Loucy (cell line): ENCODE measurements around the gene CST9.

Source experiments
- EZH2phosphoT487 ChIP-seq: fragments of 200-600 bp; IDR thresholded peaks from 2 replicates; pipeline ENCODE4 v1.6.1; 2018; ENCODE audit warnings: antibody characterized with exemption, mild to moderate bottlenecking, moderate library complexity, borderline replicate concordance
- TF ChIP-seq, protein P1 (sequence below): fragments of 200-600 bp; sonication (generic); conservative IDR thresholded peaks from 2 replicates; pipeline ENCODE4 v1.5.1; 2014; ENCODE audit warnings: mild to moderate bottlenecking, antibody characterized with exemption, low read length

DNA sequence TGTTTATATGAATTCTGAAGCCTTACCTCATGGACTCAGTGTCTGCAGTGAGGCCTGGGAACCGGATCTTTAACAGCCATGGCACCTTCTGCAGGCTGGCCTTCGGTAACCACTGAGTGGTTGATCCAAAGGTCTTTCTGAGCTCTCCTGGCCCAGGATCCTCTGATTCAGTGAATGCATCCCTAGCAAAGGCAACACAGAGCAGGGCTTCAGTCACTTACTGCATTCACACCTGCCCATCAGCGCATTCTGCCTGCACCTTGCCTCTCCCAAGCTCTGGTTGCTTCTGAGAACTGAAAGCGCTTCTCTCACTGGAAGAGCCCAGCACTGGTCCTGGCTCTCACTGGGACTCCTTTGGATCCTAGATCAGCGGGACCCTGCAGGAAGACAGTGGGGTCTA, 8.4 kb upstream of the CST9 start:
- TF ChIP-seq, protein P1, sequence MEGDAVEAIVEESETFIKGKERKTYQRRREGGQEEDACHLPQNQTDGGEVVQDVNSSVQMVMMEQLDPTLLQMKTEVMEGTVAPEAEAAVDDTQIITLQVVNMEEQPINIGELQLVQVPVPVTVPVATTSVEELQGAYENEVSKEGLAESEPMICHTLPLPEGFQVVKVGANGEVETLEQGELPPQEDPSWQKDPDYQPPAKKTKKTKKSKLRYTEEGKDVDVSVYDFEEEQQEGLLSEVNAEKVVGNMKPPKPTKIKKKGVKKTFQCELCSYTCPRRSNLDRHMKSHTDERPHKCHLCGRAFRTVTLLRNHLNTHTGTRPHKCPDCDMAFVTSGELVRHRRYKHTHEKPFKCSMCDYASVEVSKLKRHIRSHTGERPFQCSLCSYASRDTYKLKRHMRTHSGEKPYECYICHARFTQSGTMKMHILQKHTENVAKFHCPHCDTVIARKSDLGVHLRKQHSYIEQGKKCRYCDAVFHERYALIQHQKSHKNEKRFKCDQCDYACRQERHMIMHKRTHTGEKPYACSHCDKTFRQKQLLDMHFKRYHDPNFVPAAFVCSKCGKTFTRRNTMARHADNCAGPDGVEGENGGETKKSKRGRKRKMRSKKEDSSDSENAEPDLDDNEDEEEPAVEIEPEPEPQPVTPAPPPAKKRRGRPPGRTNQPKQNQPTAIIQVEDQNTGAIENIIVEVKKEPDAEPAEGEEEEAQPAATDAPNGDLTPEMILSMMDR = no peak
- no peak for TF ChIP-seq EZH2phosphoT487
